ENCODE data around the gene MAGI2.
"Not testable (repeated sequence)": the region's sequence is repeated elsewhere in the genome, so short reads cannot be mapped to it uniquely, and the experiment has no call there.

The MAGI2 gene

GRCh38 chr7:78510580-78511188 is 942.8 kb downstream of the MAGI2 start:
- Histone ChIP-seq H4K20me1 (ENCODE audit: low read depth, low read length) (no peaks in the 10 kb centered on the region), H3K36me3 (ENCODE audit: low read length) (no peaks in the 10 kb centered on the region), H3K4me3 (ENCODE audit: insufficient read depth, low read length, poor library complexity, severe bottlenecking) (no peak overlapping the region), H3K9ac (ENCODE audit: low read length) (no peak overlapping the region), H3K4me2 (ENCODE audit: low read depth, low read length, poor library complexity, severe bottlenecking) (no peak overlapping the region), H3K79me2 (ENCODE audit: insufficient read depth, low read length) (no peaks in the 10 kb centered on the region), H3K27me3 (ENCODE audit: low read length) (no peaks in the 10 kb centered on the region), H3K9me2 (replicated peaks; ENCODE audit: insufficient read depth, low read length) (no peaks in the 10 kb centered on the region), H3K9me3 (ENCODE audit: insufficient read depth, low read length) (no peaks in the 10 kb centered on the region), H3F3A (ENCODE audit: insufficient read depth) (no peaks in the 10 kb centered on the region), H3K27ac (ENCODE audit: low read depth, low read length) (no peak overlapping the region), H2AFZ (ENCODE audit: low read depth, low read length, severe bottlenecking) (no peak overlapping the region)
- no peak for TF ChIP-seq EZH2phosphoT487 (conservative IDR thresholded peaks at IDR 0.05; ENCODE audit: low read length)
- TF ChIP-seq CTCF (IDR thresholded peaks at IDR 0.05; ENCODE audit: insufficient read depth, low read length, poor library complexity, severe bottlenecking), result peak; percentile 51

GRCh38 chr7:78503301-78503700 is 950.2 kb downstream of the MAGI2 start:
- H4K20me1 ChIP-seq (ENCODE audit: low read depth, low read length); H3K9me3 ChIP-seq (ENCODE audit: insufficient read depth, low read length); H3F3A ChIP-seq (ENCODE audit: insufficient read depth); H2AFZ ChIP-seq (ENCODE audit: low read depth, low read length, severe bottlenecking); H3K27ac ChIP-seq (ENCODE audit: low read depth, low read length); H3K27me3 ChIP-seq (ENCODE audit: low read length); H3K9ac ChIP-seq (ENCODE audit: low read length); H3K4me3 ChIP-seq (ENCODE audit: insufficient read depth, low read length, poor library complexity, severe bottlenecking); H3K79me2 ChIP-seq (ENCODE audit: insufficient read depth, low read length); H3K9me2 ChIP-seq (replicated peaks; ENCODE audit: insufficient read depth, low read length); H3K4me2 ChIP-seq (ENCODE audit: low read depth, low read length, poor library complexity, severe bottlenecking); H3K36me3 ChIP-seq (ENCODE audit: low read length): not testable (repeated sequence)

- no peaks in the 10 kb centered on the region for H3K9me2 ChIP-seq (replicated peaks; ENCODE audit: insufficient read depth, low read length)
- no peak overlapping the region for H3K27ac ChIP-seq (ENCODE audit: low read depth, low read length)
- TF ChIP-seq EZH2phosphoT487 (conservative IDR thresholded peaks at IDR 0.05; ENCODE audit: low read length), result no peak
- no peak for TF ChIP-seq CTCF (IDR thresholded peaks at IDR 0.05; ENCODE audit: insufficient read depth, low read length, poor library complexity, severe bottlenecking)
Observed at GRCh38 chr7:78501064-78501463, 952.4 kb downstream of the MAGI2 start.

GRCh38 chr7:78499971-78500370 is 953.5 kb downstream of the MAGI2 start:
- no peak for TF ChIP-seq EZH2phosphoT487 (conservative IDR thresholded peaks at IDR 0.05; ENCODE audit: low read length)
- TF ChIP-seq CTCF (IDR thresholded peaks at IDR 0.05; ENCODE audit: insufficient read depth, low read length, poor library complexity, severe bottlenecking), result no peak
- Histone ChIP-seq H3F3A (ENCODE audit: insufficient read depth) (no peaks in the 10 kb centered on the region), H3K9me2 (replicated peaks; ENCODE audit: insufficient read depth, low read length) (no peaks in the 10 kb centered on the region), H3K36me3 (ENCODE audit: low read length) (no peaks in the 10 kb centered on the region), H3K27ac (ENCODE audit: low read depth, low read length) (no peak overlapping the region), H3K4me3 (ENCODE audit: insufficient read depth, low read length, poor library complexity, severe bottlenecking) (no peak overlapping the region), H2AFZ (ENCODE audit: low read depth, low read length, severe bottlenecking) (no peak overlapping the region), H3K4me2 (ENCODE audit: low read depth, low read length, poor library complexity, severe bottlenecking) (no peak overlapping the region), H3K27me3 (ENCODE audit: low read length) (no peaks in the 10 kb centered on the region), H4K20me1 (ENCODE audit: low read depth, low read length) (no peaks in the 10 kb centered on the region), H3K9ac (ENCODE audit: low read length) (no peak overlapping the region), H3K79me2 (ENCODE audit: insufficient read depth, low read length) (no peaks in the 10 kb centered on the region), H3K9me3 (ENCODE audit: insufficient read depth, low read length) (no peaks in the 10 kb centered on the region)

More at GRCh38 chr7:78501064-78501463, 952.4 kb downstream of the MAGI2 start:
- H4K20me1 ChIP-seq (ENCODE audit: low read depth, low read length), result no peaks in the 10 kb centered on the region
- no peaks in the 10 kb centered on the region for H3K27me3 ChIP-seq (ENCODE audit: low read length)
- no peak overlapping the region for H3K4me2 ChIP-seq (ENCODE audit: low read depth, low read length, poor library complexity, severe bottlenecking)
- no peaks in the 10 kb centered on the region for H3K9me3 ChIP-seq (ENCODE audit: insufficient read depth, low read length)
- no peaks in the 10 kb centered on the region for H3K79me2 ChIP-seq (ENCODE audit: insufficient read depth, low read length)
- H3F3A ChIP-seq (ENCODE audit: insufficient read depth), result no peaks in the 10 kb centered on the region
- H2AFZ ChIP-seq (ENCODE audit: low read depth, low read length, severe bottlenecking), result no peak overlapping the region
- no peak overlapping the region for H3K4me3 ChIP-seq (ENCODE audit: insufficient read depth, low read length, poor library complexity, severe bottlenecking)
- H3K9ac ChIP-seq (ENCODE audit: low read length), result no peak overlapping the region
- H3K36me3 ChIP-seq (ENCODE audit: low read length), result no peaks in the 10 kb centered on the region
